ENCODE measurements around the gene NABP2.

Gene NABP2

GRCh38 chr12:56216461-56216860, 7.7 kb upstream of the NABP2 start:
- no peak for DNase-seq

DNA sequence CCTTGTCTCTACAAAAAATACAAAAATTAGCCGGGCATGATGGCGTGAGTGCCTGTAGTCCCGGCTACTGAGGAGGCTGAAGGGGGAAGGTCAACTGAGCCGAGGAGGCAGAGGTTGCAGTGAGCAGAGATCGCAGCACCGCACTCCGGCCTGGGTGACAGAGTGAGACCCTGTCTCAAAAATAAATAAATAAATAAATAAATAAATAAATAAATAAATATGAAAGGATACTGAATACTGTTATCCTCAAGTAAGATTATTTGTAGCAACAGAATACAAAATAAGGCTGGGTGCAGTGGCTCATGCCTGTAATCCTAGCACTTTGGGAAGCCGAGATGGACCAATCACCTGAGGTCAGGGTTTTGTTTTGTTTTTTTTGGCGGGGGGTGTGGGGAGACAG, 4.3 kb upstream of the NABP2 start:
- no peak for DNase-seq

- DNase-seq, result no peak
Measured at GRCh38 chr12:56220611-56221231, 3.4 kb upstream of the NABP2 start.

GRCh38 chr12:56221232-56221756, 2.8 kb upstream of the NABP2 start:
- peak in 1 of 2 experiments; percentile 62 for DNase-seq

DNA sequence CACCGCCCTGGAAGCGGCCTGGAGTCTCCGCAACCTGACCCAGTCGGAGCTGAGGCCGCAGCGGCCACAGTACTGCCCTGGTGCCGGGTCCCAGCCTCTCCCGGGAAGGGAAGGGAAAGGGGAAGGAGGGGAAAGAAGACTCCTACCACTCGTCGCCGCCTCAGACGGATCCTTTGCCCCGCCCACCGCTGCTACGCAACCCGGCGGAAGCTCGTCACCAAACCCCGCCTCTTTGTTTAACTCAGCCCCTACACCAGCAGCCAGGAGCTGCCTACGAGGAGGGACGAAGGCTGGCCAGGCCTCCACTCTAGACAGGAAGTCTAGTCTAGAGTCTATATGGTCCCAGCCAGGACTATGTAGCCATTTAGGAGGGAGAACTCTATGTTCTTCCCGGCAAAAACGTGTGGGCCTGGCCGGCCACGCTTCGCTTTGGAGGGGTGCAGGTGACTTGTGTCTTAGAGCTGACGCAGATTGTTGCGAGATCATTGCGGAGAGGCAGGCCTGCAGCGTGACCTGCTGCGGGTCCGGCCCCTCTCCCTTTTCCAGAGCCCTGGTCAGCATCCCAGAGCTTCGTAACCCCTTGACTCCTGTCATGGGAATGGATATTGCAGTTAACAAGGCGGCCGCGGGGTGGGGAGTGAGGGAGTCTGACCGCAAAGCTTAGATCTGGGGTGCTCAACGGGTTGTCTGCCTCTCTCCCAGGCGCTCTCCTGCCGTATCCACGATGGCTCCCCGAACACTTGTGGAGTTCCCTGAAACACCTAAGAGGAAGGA, 2.2 kb upstream of the NABP2 start, which contains the start of gene RNF41:
Gene RNF41, minus strand, starts transcription at position 166 of the 774 bp plus-strand sequence. CDS start 7,875 bp downstream, outside the sequence.
- DNase-seq, result peak; percentile 93 to 98

DNA sequence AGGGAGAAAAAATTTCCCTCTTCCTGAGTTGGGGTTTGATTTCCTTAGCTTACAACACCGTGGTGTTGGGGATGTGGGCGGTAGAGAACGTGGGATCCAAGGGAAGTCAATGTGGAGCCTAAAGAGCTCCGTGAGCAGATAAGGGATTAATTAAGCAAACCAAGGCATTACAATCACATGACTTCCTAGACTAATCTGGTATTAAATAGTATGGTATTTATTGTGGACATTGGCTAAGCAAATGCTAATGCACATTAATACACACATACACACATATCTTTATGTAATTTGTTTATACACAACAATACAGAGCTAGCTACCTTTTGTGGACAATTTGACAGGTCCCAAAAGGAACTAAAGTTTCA, 1.6 kb upstream of the NABP2 start:
- peak in 1 of 2 experiments; percentile 54 for DNase-seq

DNA sequence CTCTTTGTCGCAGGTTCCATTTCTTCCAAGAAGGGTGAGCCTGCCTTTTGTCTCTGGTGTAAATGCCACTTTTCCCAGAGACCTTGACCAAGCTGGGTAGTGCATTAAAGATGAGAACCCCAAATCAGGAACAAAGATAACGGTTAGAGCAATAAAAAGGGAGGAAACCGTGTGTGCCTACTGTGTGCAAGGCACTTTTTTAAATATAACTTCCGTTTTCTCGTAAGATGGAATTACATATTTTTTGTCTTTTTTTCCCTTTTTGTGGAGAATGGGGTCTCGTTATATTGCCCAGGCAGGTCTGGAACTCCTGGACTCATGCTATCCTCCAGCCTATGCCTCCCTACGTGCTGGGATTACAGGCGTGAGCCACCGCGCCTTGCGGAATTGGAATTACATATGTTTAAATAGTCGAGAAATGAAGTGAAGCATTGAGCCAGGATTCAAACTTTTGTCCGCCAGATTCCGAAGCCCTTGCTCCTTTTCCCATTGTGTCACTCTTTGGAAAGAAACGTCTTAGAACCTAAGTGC, 506 bp upstream of the NABP2 start:
- DNase-seq, result no peak

DNA sequence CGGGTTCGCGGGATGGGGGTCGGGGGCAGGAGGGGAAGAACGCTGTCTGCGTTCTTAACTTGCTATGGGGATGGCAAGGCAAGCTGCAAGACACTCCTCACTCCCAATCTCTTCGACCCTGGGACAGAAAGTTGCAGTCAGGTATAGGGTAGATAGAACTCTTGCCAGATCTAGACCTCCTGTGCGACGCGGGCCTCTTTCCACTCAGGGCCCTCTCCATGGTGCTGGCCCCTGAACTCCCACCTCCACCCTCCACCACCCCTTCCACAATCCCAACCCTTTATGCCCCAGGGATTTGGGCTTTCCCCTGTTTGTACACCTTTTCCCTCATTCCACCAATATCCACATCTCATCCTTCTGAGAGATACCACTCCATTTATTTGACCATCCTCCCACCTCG, 812 bp downstream of the NABP2 start:
- DNase-seq, result no peak

- no peak for DNase-seq
Measured at GRCh38 chr12:56229082-56229481, 4.9 kb downstream of the NABP2 start.

- no peak for DNase-seq
Measured at GRCh38 chr12:56229916-56230431, 5.8 kb downstream of the NABP2 start, which contains the start of gene SLC39A5. Gene SLC39A5, plus strand, starts transcription at chr12:56230051. Its CDS starts 1,224 bp downstream, at chr12:56231275.

- no peak for DNase-seq
Measured at GRCh38 chr12:56230432-56231183, 6.5 kb downstream of the NABP2 start.

GRCh38 chr12:56231184-56231582, 7.0 kb downstream of the NABP2 start:
- no peak for DNase-seq

GRCh38 chr12:56234746-56235436, 10.7 kb downstream of the NABP2 start:
- no peak for DNase-seq

GRCh38 chr12:56236091-56236490, 11.9 kb downstream of the NABP2 start:
- DNase-seq, result no peak

- no peak for DNase-seq
Measured at GRCh38 chr12:56236985-56237384, 12.8 kb downstream of the NABP2 start.

GRCh38 chr12:56237552-56237951, 13.4 kb downstream of the NABP2 start:
- DNase-seq, result no peak

- no peak for DNase-seq
Measured at GRCh38 chr12:56241424-56242303, 17.5 kb downstream of the NABP2 start.

GRCh38 chr12:56242986-56243385, 18.8 kb downstream of the NABP2 start:
- no peak for DNase-seq

DNA sequence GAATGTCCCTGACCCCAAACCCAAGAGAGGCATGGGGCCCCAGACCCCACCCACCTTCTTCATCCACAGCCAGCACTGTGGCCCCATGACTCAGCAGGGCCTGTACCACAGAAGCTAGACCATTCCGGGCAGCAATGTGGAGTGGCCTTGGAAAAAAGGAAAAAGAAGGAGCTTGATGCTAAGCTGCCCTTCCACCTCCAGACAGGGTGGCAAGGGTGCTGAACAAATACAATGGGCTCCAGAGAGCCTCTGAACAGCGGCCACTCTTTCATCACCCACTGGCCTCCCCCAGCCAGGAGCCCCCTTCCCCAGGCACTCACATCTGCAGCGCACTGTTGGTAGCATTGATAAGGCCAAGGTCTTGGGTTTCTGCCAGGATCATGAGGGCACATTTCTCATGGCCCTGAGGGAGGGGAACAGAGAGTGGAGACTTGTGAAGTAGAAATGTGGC, 19.6 kb downstream of the NABP2 start:
- DNase-seq, result no peak

GRCh38 chr12:56244494-56244893, 20.4 kb downstream of the NABP2 start:
- DNase-seq, result no peak

DNA sequence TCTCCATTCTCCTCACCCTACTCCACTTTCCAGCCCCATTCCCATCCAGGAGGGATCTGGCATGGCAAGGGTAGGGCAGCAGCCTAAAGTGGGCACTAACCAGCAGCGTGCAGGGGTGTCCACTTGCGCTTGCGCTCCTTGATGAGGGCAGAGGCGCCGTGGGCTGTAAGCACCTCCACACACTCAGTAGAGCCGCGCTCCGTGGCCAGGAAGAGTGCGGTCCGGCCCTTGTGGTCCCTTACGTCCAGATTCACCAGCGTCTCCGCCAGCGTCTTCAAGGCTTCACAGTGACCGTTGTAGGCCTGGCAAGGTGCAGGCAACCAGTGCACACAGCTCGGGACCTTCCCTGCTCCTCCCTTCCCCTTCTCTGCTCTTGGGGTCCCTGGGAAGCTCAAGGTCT, 23.8 kb downstream of the NABP2 start:
- no peak for DNase-seq

All from NCI-H526 (cell line).